Mammary epithelial cell (primary cell): Measurements from ENCODE around the gene NCOA1.

Experiments
- CTCF ChIP-seq, 2 donors: IDR thresholded peaks in 1 of 2; conservative IDR thresholded peaks in 1 of 2; 2 replicates each; pipeline ENCODE4 v1.5.1; 2011 to 2012; ENCODE audit warnings: inconsistent platforms in 2 of 2, low read length in 2 of 2, mild to moderate bottlenecking in 2 of 2, control low read depth in 1 of 2, low read depth in 1 of 2; ENCODE audit not compliant: insufficient read depth in 1 of 2; ENCODE audit errors: extremely low read depth in 1 of 2
- EZH2 ChIP-seq: IDR thresholded peaks from 2 replicates; pipeline ENCODE4 v1.6.1; 2012; ENCODE audit warnings: low read length, inconsistent platforms, borderline replicate concordance

- no peak for TF ChIP-seq EZH2
- no peak for TF ChIP-seq CTCF (conservative IDR thresholded peaks at IDR 0.05 in 1 of 2, IDR thresholded peaks at IDR 0.05 in 1 of 2; ENCODE audit: extremely low read depth in 1 of 2, insufficient read depth in 1 of 2, low read depth in 1 of 2, low read length in 2 of 2)
These were observed 36.8 kb upstream of the NCOA1 start for GRCh38 chr2:24454294-24454693.
